Peyer's patch (tissue), 4 donors: ENCODE results near the gene FXYD1. TPM values are rescaled to one million over a fixed set of nuclear protein-coding genes. Genes with fewer than 3 reads are reported as not detected.

Experiments used
- DNase-seq, 3 donors: peaks; one replicate each; pipeline ENCODE4 v3.0.0-alpha.2; 2017 to 2019
- H3K27ac ChIP-seq, 4 donors: fragments of 200-600 bp; sonication (generic); one replicate each; pipeline ENCODE4 v1.5.1; 2016 to 2019
- H3K27me3 ChIP-seq, 2 donors: fragments of 200-600 bp; sonication (generic); one replicate each; pipeline ENCODE4 v1.5.1; 2019
- H3K36me3 ChIP-seq, 3 donors: fragments of 200-600 bp; sonication (generic); one replicate each; pipeline ENCODE4 v1.5.1; 2016 to 2019
- H3K4me1 ChIP-seq, 4 donors: fragments of 200-600 bp; sonication (generic); one replicate each; pipeline ENCODE4 v1.5.1; 2016 to 2019
- H3K4me3 ChIP-seq, 4 donors: fragments of 200-600 bp; sonication (generic); 1 replicate in 3 of 4; 2 replicates in 1 of 4; pipeline ENCODE4 v1.5.1; 2016 to 2019; ENCODE audit warnings: mild to moderate bottlenecking in 1 of 4
- H3K9me3 ChIP-seq, 4 donors: fragments of 200-600 bp; sonication (generic); one replicate each; pipeline ENCODE4 v1.5.1; 2016 to 2019; ENCODE audit warnings: mild to moderate bottlenecking in 1 of 4
- CTCF ChIP-seq, 6 experiments: fragments of 450-650 bp in 4 of 6; fragments of 200-600 bp in 2 of 6; sonication (generic) in 1 of 6; IDR thresholded peaks; one replicate each; pipeline ENCODE4 v1.5.1; 2017 to 2019; ENCODE audit warnings: antibody characterized with exemption in 6 of 6, mild to moderate bottlenecking in 3 of 6, moderate library complexity in 1 of 6
- POLR2A ChIP-seq, 2 donors: fragments of 450-650 bp; IDR thresholded peaks; one replicate each; pipeline ENCODE4 v1.5.1; 2017; ENCODE audit warnings: antibody characterized with exemption in 2 of 2, mild to moderate bottlenecking in 2 of 2, moderate library complexity in 2 of 2
- total RNA-seq, 4 donors: library from RNA; depleted of rRNA; stranded (reverse); fragments of >200 nt; gene quantifications; one replicate each; pipeline ENCODE4 v1.1.0, GENCODE V29; 2016

FXYD1 gene
- total RNA-seq, 4 donors from 2014 or later, result 12.3 to 12.7 TPM; not detected in 2

GRCh38 chr19:35155981-35156672, 17.5 kb downstream of the FXYD1 start:
- no peak for TF ChIP-seq CTCF (IDR thresholded peaks at IDR 0.05)
- no peak for TF ChIP-seq POLR2A (IDR thresholded peaks at IDR 0.05)
- H3K36me3 ChIP-seq, result peaks cover 0 to 3% (median 0%) of the 10 kb centered on the region in 3 donors
- H3K4me3 ChIP-seq, result peak overlapping the region; percentile 66 to 84 (median 70)
- peaks cover 0 to 25% (median 4%) of the 10 kb centered on the region in 4 donors for H3K4me1 ChIP-seq
- H3K27ac ChIP-seq, result peak overlapping the region in 1 of 4 donors; percentile 93
- H3K9me3 ChIP-seq, result no peaks in the 10 kb centered on the region
- no peak for DNase-seq
- peaks cover 0 to 11% of the 10 kb centered on the region in 2 donors for H3K27me3 ChIP-seq

- no peak for DNase-seq
- Histone ChIP-seq H3K36me3 (peaks cover 0 to 6% (median 0%) of the 10 kb centered on the region in 3 donors), H3K4me3 (no peak overlapping the region), H3K9me3 (no peaks in the 10 kb centered on the region), H3K27ac (no peak overlapping the region), H3K27me3 (peaks cover 0 to 11% of the 10 kb centered on the region in 2 donors), H3K4me1 (peaks cover 0 to 25% (median 4%) of the 10 kb centered on the region in 4 donors)
- TF ChIP-seq POLR2A (IDR thresholded peaks at IDR 0.05), result no peak
- TF ChIP-seq CTCF (IDR thresholded peaks at IDR 0.05), result no peak
Measured at GRCh38 chr19:35156673-35157014, 18.0 kb downstream of the FXYD1 start.

- Histone ChIP-seq H3K4me1 (peaks cover 0 to 25% (median 4%) of the 10 kb centered on the region in 4 donors), H3K27me3 (peaks cover 0 to 11% of the 10 kb centered on the region in 2 donors), H3K9me3 (no peaks in the 10 kb centered on the region), H3K36me3 (peaks cover 0 to 11% (median 0%) of the 10 kb centered on the region in 3 donors), H3K4me3 (no peak overlapping the region), H3K27ac (no peak overlapping the region)
- no peak for DNase-seq
- TF ChIP-seq CTCF (IDR thresholded peaks at IDR 0.05), result no peak
- TF ChIP-seq POLR2A (IDR thresholded peaks at IDR 0.05), result no peak
Measured at GRCh38 chr19:35157431-35157830, 18.8 kb downstream of the FXYD1 start.

- H3K4me1 ChIP-seq, result peaks cover 0 to 11% (median 4%) of the 10 kb centered on the region in 4 donors
Measured at GRCh38 chr19:35159606-35160005, 21.0 kb downstream of the FXYD1 start.

GRCh38 chr19:35160629-35161433, 22.2 kb downstream of the FXYD1 start:
- H3K36me3 ChIP-seq, result peaks cover 0 to 16% (median 0%) of the 10 kb centered on the region in 3 donors

More at GRCh38 chr19:35159606-35160005, 21.0 kb downstream of the FXYD1 start:
- TF ChIP-seq CTCF (IDR thresholded peaks at IDR 0.05) (no peak), POLR2A (IDR thresholded peaks at IDR 0.05) (no peak)
- Histone ChIP-seq H3K4me3 (no peak overlapping the region), H3K9me3 (no peaks in the 10 kb centered on the region), H3K27me3 (no peaks in the 10 kb centered on the region), H3K27ac (no peak overlapping the region), H3K36me3 (peaks cover 0 to 11% (median 0%) of the 10 kb centered on the region in 3 donors)
- no peak for DNase-seq

More at GRCh38 chr19:35160629-35161433, 22.2 kb downstream of the FXYD1 start:
- DNase-seq, result no peak
- Histone ChIP-seq H3K9me3 (peaks cover 0 to 6% (median 0%) of the 10 kb centered on the region in 4 donors), H3K27me3 (no peaks in the 10 kb centered on the region), H3K27ac (no peak overlapping the region), H3K4me1 (peaks cover 0 to 3% (median 0%) of the 10 kb centered on the region in 4 donors), H3K4me3 (no peak overlapping the region)
- no peak for TF ChIP-seq CTCF (IDR thresholded peaks at IDR 0.05)
- no peak for TF ChIP-seq POLR2A (IDR thresholded peaks at IDR 0.05)
